Measurements from ENCODE around the gene TRAF3IP1.

GRCh38 chr2:238418999-238419546 lies 98.8 kb downstream of the TRAF3IP1 start:
- TF ChIP-seq CTCF (conservative IDR thresholded peaks at IDR 0.05; ENCODE audit: low read depth, low read length) (no peak), EZH2 (IDR thresholded peaks at IDR 0.05; ENCODE audit: low read length, unreplicated experiment) (no peak)
